HG03060 (cell line): ENCODE measurements around the gene KIAA0040.

ENCODE experiments used
- ATAC-seq: cut with Tn5 transposase; IDR thresholded peaks from one replicate; pipeline ENCODE4 v1.9.1; 2021; ENCODE audit warnings: low read depth, moderate number of reproducible peaks; ENCODE audit not compliant: unreplicated experiment

Gene KIAA0040

GRCh38 chr1:175192630-175193526 is at the start of gene KIAA0040:
TSS of gene KIAA0040 (minus strand) at chr1:175192776. CDS start at chr1:175161013, 31,763 bp downstream.
- ATAC-seq = no peak

DNA sequence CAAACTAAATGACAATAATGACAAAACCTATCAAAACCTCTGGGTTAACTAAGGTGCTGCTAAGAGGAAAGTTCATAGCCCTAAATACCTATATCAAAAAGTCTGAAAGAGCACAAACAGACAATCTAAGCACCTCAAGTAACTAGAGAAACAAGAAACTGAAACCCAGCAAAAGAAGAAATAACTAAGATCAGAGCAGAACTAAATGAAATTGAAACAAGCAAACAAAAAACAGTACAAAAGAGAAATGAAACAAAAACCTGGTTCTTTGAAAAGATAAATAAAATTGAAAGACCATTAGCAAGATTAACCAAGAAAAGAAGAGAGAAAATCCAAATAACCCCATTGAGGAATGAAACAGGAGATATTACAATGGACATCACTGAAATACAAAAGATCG is 44.8 kb upstream of the KIAA0040 start:
- no peak for ATAC-seq

DNA sequence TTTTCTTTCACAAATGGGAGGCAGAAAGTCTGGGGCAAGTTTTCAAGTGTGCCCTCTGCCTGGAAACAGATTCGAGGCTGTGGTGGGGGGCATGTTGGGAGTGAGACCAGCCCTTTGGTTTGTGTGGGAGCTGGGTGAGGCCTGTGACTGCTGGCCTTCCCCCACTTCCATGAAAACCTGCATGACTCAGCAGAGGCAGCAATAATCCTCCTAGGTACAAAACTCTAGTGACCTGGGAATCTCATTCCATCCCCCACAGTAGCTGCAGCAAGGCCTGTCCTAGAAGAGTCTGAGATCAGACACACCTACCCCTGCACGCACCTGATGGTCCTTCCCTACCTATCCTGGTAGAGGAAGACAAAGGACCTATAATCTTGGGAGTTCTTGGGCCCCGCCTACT is 42.1 kb upstream of the KIAA0040 start:
- ATAC-seq = no peak

DNA sequence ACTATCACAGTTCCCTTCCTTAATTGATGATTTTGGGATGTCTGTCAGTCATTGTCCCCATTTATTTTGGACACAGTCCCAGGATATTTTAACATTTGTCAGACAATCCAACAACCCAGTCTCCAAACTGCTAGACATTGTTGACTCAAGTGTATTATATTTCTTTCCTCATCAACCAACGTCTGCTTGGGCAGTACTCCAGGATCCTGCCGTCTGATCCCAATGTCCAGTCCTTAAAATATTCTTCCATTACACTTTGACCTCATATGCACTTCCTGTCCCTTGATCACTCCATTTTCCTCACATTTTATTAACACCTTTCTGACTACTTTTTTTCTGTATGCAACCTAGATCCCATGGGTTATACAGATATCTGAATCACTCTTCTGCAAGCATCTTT is 39.8 kb upstream of the KIAA0040 start:
- ATAC-seq = no peak

DNA sequence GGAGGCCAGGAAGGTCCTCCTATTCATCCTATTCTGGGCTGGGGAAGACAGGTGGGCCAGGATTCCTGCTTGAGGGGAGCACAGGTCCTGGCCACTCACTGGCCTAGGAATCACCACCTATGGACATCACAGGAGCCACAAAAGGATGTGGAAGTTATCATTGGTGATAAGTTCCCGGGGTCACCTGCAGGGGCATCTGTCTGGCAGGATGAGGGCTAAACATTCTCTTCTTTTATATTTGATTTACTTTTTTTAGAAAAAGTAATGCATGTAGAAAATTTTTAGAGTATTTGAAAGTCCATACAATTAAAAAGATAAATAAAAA is 33.2 kb upstream of the KIAA0040 start:
- ATAC-seq = peak; percentile 14

DNA sequence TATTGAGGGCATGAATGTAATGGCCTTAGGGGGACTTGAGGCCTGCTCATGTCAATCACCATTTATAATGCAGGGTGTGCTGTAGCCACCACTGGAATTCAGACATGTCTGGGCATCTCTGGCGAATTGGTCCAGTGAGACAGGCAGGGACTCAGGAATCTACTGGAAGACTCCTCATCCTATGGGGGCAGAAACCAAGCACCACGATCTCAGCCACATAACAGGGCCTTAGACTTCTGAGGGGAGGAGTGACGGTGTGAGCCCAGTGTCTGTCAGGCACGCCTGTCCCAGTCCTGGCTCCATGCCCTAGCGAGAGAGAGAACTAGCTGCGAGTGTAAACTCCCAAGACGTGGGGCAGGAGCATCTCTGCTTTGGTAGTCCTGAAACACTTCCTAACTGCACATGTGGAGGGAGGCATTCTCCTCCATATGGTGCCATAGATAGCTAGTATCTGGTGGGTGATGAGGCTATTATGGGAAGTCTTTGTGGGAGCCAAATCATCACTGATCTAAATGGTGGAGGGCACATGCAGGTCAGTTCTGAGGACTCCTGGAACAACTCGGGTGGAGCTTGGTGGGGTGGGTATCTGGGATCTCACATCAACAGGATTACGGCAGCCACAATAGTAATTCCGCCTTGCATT is 29.8 kb upstream of the KIAA0040 start:
- ATAC-seq = no peak

DNA sequence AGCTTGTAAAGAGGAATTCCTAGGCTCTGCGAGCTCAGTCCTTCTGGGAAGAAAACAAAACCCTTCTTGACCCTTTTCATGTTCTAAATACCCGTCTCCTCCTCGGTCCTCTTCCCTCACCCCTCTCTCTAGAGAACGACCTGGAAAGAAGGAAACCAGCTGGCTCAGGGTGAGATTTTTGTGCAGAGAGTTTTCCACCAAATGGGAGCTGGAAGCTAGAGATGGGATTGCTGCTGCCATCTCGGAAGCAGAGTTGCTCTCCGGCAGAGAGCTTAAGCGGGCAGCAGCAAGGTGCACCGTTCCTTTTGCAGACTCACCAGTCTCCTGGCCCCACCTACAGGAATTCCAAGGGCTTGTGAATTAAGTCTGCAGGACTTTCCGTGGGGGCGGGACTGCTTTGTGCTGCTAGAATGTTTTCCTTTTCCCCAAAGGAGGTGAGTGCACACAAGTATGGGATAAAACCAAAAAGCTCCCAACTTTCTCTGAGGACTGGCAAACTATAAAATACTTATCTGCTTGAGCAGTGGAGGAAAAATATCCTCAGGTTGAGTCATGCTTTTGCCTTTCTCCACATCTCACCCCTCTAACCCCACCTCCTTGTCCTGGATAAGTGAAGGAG is 29.1 kb upstream of the KIAA0040 start:
- ATAC-seq = no peak

DNA sequence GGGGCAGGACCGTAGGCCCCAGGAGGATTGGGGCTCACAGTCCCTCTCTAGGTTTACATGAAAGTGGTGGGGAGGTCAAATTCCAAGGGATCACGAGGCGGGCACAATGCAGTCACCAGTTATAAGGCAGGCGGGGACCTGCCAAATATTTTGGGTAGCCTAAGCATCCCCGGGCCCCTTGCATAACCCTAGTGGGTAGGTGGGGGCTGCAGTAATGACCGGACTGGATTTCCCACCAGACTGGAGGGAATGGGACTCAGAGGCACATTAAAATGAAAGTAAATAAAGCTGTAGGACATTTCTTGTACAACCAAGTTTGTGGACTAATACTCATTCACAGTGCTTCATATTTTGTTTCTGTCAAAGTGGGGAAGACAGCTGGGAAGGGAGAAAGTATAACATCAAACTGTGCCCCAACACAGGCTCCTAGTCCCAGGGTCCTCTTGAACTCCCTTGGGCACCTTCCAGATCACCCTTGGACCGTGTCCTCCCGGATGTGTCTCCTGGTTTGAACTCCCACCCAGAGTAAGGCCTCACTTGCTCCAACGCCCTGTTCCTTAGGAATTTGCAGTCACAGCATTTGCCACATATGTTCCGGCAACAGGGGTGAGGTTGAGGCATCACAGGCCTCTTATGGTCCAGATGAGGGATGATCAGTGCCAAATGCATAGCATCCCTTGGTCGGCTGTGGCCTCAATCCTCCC is 28.4 kb upstream of the KIAA0040 start:
- no peak for ATAC-seq

DNA sequence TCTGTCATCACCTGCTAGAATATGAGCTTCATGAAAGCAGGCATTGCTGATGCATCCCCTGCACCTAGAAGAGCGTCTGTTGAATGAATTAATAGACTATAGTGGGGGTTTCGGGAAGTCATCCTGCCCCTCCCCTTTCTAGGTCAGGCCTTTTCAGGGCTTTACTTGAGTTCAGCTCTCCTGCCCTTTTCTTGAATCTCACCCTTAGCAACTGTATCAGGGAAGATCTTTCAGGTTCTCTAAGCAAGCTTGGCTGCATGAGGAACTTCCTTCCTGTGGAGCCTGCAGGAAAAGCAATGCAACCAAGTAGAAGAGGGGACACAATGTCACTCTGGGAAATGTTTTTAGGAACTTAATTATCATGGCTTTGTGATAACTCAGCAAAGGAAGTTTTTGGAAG is 27.2 kb upstream of the KIAA0040 start:
- no peak for ATAC-seq

GRCh38 chr1:175218786-175219434 is 26.3 kb upstream of the KIAA0040 start:
- ATAC-seq = no peak

DNA sequence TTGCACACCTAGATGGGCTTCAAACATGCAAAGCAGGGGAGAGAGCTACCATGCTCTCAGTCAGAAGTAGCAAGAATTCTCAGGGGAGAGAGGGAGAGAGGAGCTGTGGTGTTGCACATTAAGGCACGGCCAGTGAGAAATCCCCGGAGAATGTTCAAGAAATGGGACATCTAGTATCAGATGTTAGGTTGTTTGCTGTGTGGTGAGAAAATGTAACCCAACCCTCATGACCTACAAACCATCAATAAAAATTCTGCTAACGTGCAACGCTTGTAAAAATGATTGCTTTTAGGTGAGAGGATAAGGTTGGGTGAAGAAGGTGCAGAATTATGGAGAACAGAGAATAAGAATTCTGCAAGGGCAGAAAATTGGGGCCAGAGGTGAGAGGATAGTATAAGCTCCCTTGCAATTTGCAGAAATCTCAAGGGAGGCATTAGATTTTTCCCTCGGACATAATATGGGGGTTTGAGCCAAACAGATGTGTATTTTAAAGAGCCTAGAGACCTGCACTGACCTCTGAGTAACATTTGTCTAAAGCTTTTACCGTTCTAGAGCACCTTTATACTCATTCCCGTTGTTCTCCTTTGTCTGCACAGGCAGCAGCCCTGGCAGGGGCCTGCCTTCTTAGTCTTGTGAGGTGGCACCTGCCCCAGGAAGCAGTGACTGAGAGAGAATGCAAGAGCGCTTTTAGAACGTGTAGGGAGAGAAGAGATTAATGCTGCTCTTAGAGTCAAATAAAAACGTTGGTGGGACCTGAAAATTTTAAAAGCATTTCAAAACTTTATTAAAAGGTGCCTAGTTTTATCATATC is 25.4 kb upstream of the KIAA0040 start:
- ATAC-seq = no peak

DNA sequence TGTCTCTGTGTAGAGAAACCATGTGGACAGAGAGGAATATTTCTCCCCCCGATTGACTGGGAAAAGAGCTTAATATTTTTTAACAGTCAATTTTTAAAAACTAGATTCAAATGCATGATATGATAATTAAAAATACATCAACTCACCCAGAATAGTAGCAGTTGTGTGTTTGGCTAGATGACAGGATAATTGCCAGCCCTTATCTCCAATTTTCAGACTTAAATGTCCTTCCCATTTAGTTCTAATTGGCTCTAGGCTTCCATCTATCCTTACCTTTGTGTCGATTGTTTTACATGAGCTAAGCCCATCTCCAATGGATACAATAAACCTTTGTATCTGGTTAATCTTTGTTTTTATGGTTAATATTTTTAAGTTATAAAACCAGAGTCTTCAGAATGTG is 23.9 kb upstream of the KIAA0040 start:
- ATAC-seq = no peak

DNA sequence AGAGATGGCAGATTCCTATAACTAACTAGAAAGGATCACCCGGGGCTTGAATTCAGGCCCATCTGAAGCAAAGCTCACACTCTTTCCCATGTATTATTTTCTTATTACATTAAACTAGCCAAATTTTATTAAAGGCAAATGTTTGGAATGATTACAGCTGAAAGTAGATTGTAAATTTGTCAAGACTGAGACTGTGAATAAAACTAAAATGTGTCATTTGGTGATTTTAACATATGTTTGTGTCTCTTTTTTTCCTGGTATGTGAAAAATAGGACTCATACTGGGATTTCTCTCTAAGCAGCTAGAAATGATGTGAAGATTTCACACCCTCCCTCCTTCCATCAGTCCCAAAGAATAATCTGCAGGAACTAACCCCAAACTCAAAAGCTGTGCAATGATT is 19.1 kb upstream of the KIAA0040 start:
- ATAC-seq = no peak

- ATAC-seq = no peak
These were observed 18.2 kb upstream of the KIAA0040 start for GRCh38 chr1:175210744-175211143.

DNA sequence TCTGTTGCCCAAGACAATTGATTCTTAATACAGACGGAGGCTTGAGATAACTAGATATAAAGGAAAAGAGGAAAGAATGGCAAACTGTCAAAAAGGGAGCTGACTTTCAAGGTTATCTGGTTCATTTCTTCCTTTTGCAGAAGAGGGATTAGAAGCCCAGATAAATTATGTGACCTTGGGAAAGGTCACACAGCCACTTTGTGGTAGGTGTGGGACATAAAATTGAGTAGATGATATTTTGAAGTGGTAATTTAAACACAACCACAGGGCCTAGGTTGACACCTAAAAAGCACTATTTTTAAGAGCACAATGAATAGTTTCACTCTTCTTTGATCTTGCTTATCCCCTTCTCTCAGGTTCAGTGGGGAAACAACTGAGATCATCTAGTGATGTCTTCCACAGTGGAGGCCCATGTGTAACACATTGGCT is 16.9 kb upstream of the KIAA0040 start:
- ATAC-seq = no peak

DNA sequence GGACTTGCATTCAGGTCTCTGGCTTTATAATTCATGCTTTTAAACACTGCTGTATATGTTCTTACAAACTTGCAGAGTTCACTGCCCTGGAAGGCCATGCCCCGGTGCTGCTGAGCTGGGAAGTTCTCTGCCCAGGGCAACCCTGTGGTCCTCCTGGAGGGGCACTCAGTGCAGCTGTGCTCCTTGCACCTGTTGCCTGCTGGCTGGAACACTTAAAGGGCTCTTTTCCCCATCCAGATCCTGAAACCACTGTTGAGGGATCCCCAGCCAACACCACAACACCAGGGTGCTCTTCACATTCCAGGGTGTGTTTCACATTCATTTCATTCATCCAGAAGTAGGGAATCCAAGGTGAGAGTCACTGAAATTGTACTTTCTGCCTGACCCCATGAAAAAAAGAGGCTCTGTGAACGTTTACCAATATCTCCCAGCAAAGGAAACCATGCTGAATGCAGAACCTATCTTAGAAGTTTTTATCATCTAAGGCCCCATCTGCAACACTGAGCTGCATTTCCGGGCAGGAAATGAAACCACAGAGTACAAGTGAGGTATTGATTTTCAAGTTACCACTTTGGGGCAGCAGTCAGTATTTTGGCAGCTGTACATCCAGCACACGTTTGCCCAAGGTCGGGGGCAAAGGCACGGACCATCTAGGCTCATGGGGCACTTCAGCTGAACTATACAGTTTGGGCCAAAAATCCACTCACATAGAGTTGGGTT is 16.4 kb upstream of the KIAA0040 start:
- ATAC-seq = peak; percentile 76

DNA sequence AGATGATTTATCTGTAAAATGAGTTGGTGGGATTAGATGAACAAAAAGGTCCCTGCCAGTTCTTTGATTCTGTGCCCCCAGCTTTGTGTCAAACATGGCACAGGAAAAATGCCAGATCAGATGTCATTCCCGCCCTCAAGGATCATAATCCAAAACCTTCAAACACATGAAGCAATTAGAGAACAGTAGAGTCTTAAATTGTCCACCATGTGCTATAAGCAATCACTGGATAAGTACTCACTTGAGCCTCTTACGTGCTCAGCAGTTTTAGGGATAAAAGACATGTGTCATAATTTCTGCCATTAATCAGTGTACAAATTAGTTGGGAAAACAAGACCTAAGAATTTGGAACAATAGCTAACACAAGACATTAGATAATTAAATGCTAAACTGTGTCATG is 15.4 kb upstream of the KIAA0040 start:
- no peak for ATAC-seq

- no peak for ATAC-seq
These were observed 14.1 kb upstream of the KIAA0040 start for GRCh38 chr1:175206687-175207086.

DNA sequence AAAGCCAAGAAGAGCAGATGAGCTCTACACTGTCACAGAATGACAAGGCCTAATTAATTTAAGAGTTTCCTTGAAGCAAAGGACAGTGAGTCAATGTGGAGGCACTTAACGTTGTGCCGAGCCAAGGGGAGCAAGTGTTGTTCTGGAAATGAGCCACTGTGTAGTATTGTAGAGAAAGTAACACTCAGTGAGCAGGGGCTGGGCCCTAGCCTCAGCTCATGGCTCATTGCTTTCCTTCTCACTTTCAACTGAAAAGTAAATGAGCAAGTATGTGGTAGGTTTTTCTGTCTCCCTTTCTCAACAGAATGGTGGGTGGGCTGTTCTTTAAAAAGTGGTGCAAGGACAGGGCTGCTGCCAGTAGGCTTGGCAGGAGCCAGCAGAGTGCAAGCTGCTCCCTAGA is 11.8 kb upstream of the KIAA0040 start:
- ATAC-seq = no peak
